Adrenal gland (tissue), 12 donors: Measurements from ENCODE around the gene MYO1A. TPM values are rescaled to one million over a fixed set of nuclear protein-coding genes. Genes with fewer than 3 reads are reported as not detected.
"Not testable (repeated sequence)": the region's sequence is repeated elsewhere in the genome, so short reads cannot be mapped to it uniquely, and the experiment has no call there.

Source experiments
- DNase-seq, 7 donors: peaks; one replicate each; pipeline ENCODE4 v3.0.0-alpha.2; 2019 to 2020
- H3K27ac ChIP-seq, 5 donors: fragments of 200-600 bp; sonication (generic) in 4 of 5; 1 replicate in 3 of 5; 2 replicates in 2 of 5; pipeline versions ENCODE4 v1.5.1 to v1.8.0; 2016 to 2020; ENCODE audit warnings: mild to moderate bottlenecking in 1 of 5
- H3K27me3 ChIP-seq: fragments of 200-600 bp; 2 replicates; pipeline ENCODE4 v1.8.0; 2021
- H3K36me3 ChIP-seq, 2 donors: fragments of 200-600 bp; replicated peaks in 1 of 2; 1 replicate in 1 of 2; 2 replicates in 1 of 2; pipeline versions ENCODE4 v1.5.1 to v1.8.0; 2018 to 2022
- H3K4me1 ChIP-seq, 2 donors: fragments of 200-600 bp; replicated peaks in 1 of 2; 1 replicate in 1 of 2; 2 replicates in 1 of 2; pipeline versions ENCODE4 v1.5.1 to v1.8.0; 2018 to 2021
- H3K4me3 ChIP-seq, 4 donors: fragments of 200-600 bp; sonication (generic) in 3 of 4; one replicate each; pipeline ENCODE4 v1.5.1; 2016 to 2018
- H3K9me3 ChIP-seq, 3 donors: fragments of 200-600 bp; sonication (generic) in 1 of 3; replicated peaks in 1 of 3; 1 replicate in 2 of 3; 2 replicates in 1 of 3; pipeline versions ENCODE4 v1.5.1 to v1.8.0; 2016 to 2021
- CTCF ChIP-seq, 6 experiments: fragments of 450-650 bp in 4 of 6; fragments of 200-600 bp in 2 of 6; sonication (generic) in 1 of 6; IDR thresholded peaks; 1 replicate in 5 of 6; 2 replicates in 1 of 6; pipeline versions ENCODE4 v1.5.1 to v1.8.0; 2016 to 2021; ENCODE audit warnings: antibody characterized with exemption in 6 of 6, mild to moderate bottlenecking in 2 of 6, moderate library complexity in 1 of 6
- POLR2A ChIP-seq, 2 donors: fragments of 450-650 bp; IDR thresholded peaks; one replicate each; pipeline ENCODE4 v1.6.1; 2017; ENCODE audit warnings: antibody characterized with exemption in 2 of 2, mild to moderate bottlenecking in 2 of 2, moderate library complexity in 1 of 2
- WGBS, 4 donors: extraction: QIAGEN DNeasy Blood & Tissue Kit in 2 of 4; methylation state at CpG; one replicate each; pipeline versions ENCODE4 v1.1.5 to v1.1.7; 2013 to 2017; 5-methylcytosine and 5-hydroxymethylcytosine counted together
- intact Hi-C, 2 donors: fragments of 100-400 bp; cut with DNase I; formaldehyde crosslinking; loops; one replicate each; pipeline versions ENCODE4 v1.14.1 to v1.15.0; 2022 to 2023
- polyA plus RNA-seq, 3 donors: library from polyadenylated mRNA; stranded (reverse); fragments of 200-250 nt in 2 of 3; fragments of 350-450 nt in 1 of 3; fragmentation: Illumina TruSeq in 1 of 3; extraction: RNeasy Lipid Tissue Mini Kit (QIAGEN cat#74804) in 1 of 3; gene quantifications; one replicate each; pipeline ENCODE4 v1.2.3, GENCODE V29; 2013 to 2014
- total RNA-seq, 9 donors: library from RNA; depleted of rRNA in 4 of 9; stranded (reverse); fragments of >200 nt in 4 of 9; fragments of 120-200 nt in 1 of 9; fragmentation: NEBNext Ultra II Directional in 1 of 9; extraction: Animal tissue kit (Norgen Biotek cat#: 25700) in 1 of 9; gene quantifications; one replicate each; pipeline versions ENCODE4 v1.1.0 to v1.2.4, GENCODE V29; 2013 to 2023
- donor health status: healthy with polysubstance abuse.
- donor health status: Bipolar disorder and iron deficiency.
- donor health status: DM: yes; HTN: yes; CAD: no.
- donor health status: DM: no; HTN: no; CAD: no.
- donor health status: DM: no; HTN: no; CAD: no.
- donor health status: DM: yes; HTN: yes; CAD: no.

The MYO1A gene
- total and polyA plus RNA-seq, 12 donors: under 0.01 to 1.6 (median 0.53) TPM; not detected in 1

- Histone ChIP-seq H3K27ac (no peak overlapping the region), H3K27me3 (no peaks in the 10 kb centered on the region), H3K9me3 (no peaks in the 10 kb centered on the region), H3K4me3 (no peak overlapping the region), H3K36me3 (no peaks in the 10 kb centered on the region), H3K4me1 (peaks cover 4 to 21% of the 10 kb centered on the region in 2 donors)
- intact Hi-C loops: loop anchor here in 1 of 2 donors (5.0 kb wide), 1 partner anchor 230 kb away; no protein-coding TSS in a partner anchor
- TF ChIP-seq POLR2A (IDR thresholded peaks at IDR 0.05): no peak
- TF ChIP-seq CTCF (IDR thresholded peaks at IDR 0.05): no peak
- DNase-seq: no peak
Measured at GRCh38 chr12:56987011-56987410, 62.9 kb downstream of the MYO1A start.

GRCh38 chr12:56985714-56986113, 64.2 kb downstream of the MYO1A start:
- not testable (repeated sequence) for H3K27me3 ChIP-seq, H3K36me3 ChIP-seq, H3K4me1 ChIP-seq, H3K4me3 ChIP-seq, H3K27ac ChIP-seq, H3K9me3 ChIP-seq
- peak in 4 of 7 donors; percentile 51 to 62 (median 57) for DNase-seq
- WGBS, 4 donors: 57 to 70% (median 65%) methylated on average over 2 to 5 of the region's 6 CpGs
- intact Hi-C loops: loop anchor here in 1 of 2 donors (5.0 kb wide), 1 partner anchor 228 kb away; no protein-coding TSS in a partner anchor

- Histone ChIP-seq H3K4me1 (peaks cover 4 to 9% of the 10 kb centered on the region in 2 donors), H3K4me3 (no peak overlapping the region), H3K27ac (no peak overlapping the region), H3K9me3 (no peaks in the 10 kb centered on the region), H3K36me3 (no peaks in the 10 kb centered on the region), H3K27me3 (no peaks in the 10 kb centered on the region)
- intact Hi-C loops: no loop called here
- no peak for DNase-seq
- 74 to 81% (median 81%) methylated on average over 4 of the region's 4 CpGs; no CpG with 5 or more reads in 1 of the 4 donors for WGBS, 4 donors
- no peak for TF ChIP-seq POLR2A (IDR thresholded peaks at IDR 0.05)
- TF ChIP-seq CTCF (IDR thresholded peaks at IDR 0.05): no peak
Measured at GRCh38 chr12:56983386-56983785, 66.5 kb downstream of the MYO1A start.

GRCh38 chr12:56982578-56983236, 67.2 kb downstream of the MYO1A start:
- 84 to 100% (median 92%) methylated on average over 2 to 3 of the region's 3 CpGs; no CpG with 5 or more reads in 1 of the 4 donors for WGBS, 4 donors
- H3K36me3 ChIP-seq, DNase-seq, H3K9me3 ChIP-seq, H3K27me3 ChIP-seq, H3K27ac ChIP-seq, H3K4me3 ChIP-seq, intact Hi-C loops, H3K4me1 ChIP-seq: not testable (repeated sequence)

- Histone ChIP-seq H3K4me1 (no peaks in the 10 kb centered on the region), H3K4me3 (no peak overlapping the region), H3K36me3 (no peaks in the 10 kb centered on the region), H3K27me3 (no peaks in the 10 kb centered on the region), H3K27ac (no peak overlapping the region), H3K9me3 (no peaks in the 10 kb centered on the region)
- TF ChIP-seq POLR2A (IDR thresholded peaks at IDR 0.05) (no peak), CTCF (IDR thresholded peaks at IDR 0.05) (no peak)
- intact Hi-C loops: no loop called here
- 91 to 100% (median 97%) methylated on average over 3 to 4 of the region's 4 CpGs for WGBS, 4 donors
- no peak for DNase-seq
Measured at GRCh38 chr12:56980941-56981530, 68.9 kb downstream of the MYO1A start.
